ENCODE data around the gene CTNS. TPM values are rescaled to one million over a fixed set of nuclear protein-coding genes. Genes with fewer than 3 reads are reported as not detected.

The CTNS gene
- total and polyA plus RNA-seq, 2 experiments from 2014 or later, result 26.0 to 28.1 TPM

- no peak overlapping the region for H3K27ac ChIP-seq
- no peaks in the 10 kb centered on the region for H3K27me3 ChIP-seq
- WGBS (ENCODE audit: low lambda C conversion rate, missing lambda C conversion rate), result 55% methylated on average over 15 of the region's 16 CpGs
- H3K9me2 ChIP-seq (replicated peaks; ENCODE audit: insufficient read depth), result no peaks in the 10 kb centered on the region
- no peak overlapping the region for H2AFZ ChIP-seq
- H3K4me3 ChIP-seq, result no peak overlapping the region
- no peaks in the 10 kb centered on the region for H3K4me1 ChIP-seq (ENCODE audit: insufficient read depth)
- H3K9me3 ChIP-seq (ENCODE audit: low read depth), result no peaks in the 10 kb centered on the region
- no peaks in the 10 kb centered on the region for H3K79me2 ChIP-seq
- no peak overlapping the region for H3K4me2 ChIP-seq
- TF ChIP-seq EZH2phosphoT487 (IDR thresholded peaks at IDR 0.05; ENCODE audit: low read depth, severe bottlenecking, unreplicated experiment) (no peak), EZH2 (IDR thresholded peaks at IDR 0.05; ENCODE audit: borderline replicate concordance) (no peak), CTCF (IDR thresholded peaks at IDR 0.05; ENCODE audit: poor library complexity) (no peak)
- H3K36me3 ChIP-seq (replicated peaks; ENCODE audit: insufficient read depth, low read depth), result no peaks in the 10 kb centered on the region
- no peaks in the 10 kb centered on the region for H4K20me1 ChIP-seq (ENCODE audit: insufficient read depth, poor library complexity, severe bottlenecking)
- no peak for DNase-seq (ENCODE audit: low spot score)
Measured at GRCh38 chr17:3678095-3678820, 41.7 kb downstream of the CTNS start.

- Histone ChIP-seq H3K79me2 (no peaks in the 10 kb centered on the region), H3K4me3 (no peak overlapping the region), H3K36me3 (replicated peaks; ENCODE audit: insufficient read depth, low read depth) (no peaks in the 10 kb centered on the region), H3K4me1 (ENCODE audit: insufficient read depth) (no peaks in the 10 kb centered on the region), H3K9me2 (replicated peaks; ENCODE audit: insufficient read depth) (no peaks in the 10 kb centered on the region), H3K27ac (no peak overlapping the region), H3K4me2 (no peak overlapping the region), H2AFZ (no peak overlapping the region), H3K9me3 (ENCODE audit: low read depth) (no peaks in the 10 kb centered on the region), H3K27me3 (no peaks in the 10 kb centered on the region), H4K20me1 (ENCODE audit: insufficient read depth, poor library complexity, severe bottlenecking) (no peaks in the 10 kb centered on the region)
- TF ChIP-seq CTCF (IDR thresholded peaks at IDR 0.05; ENCODE audit: poor library complexity) (no peak), EZH2phosphoT487 (IDR thresholded peaks at IDR 0.05; ENCODE audit: low read depth, severe bottlenecking, unreplicated experiment) (no peak), EZH2 (IDR thresholded peaks at IDR 0.05; ENCODE audit: borderline replicate concordance) (no peak)
- no peak for DNase-seq (ENCODE audit: low spot score)
- WGBS (ENCODE audit: low lambda C conversion rate, missing lambda C conversion rate), result 92% methylated on average over 27 of the region's 27 CpGs
Measured at GRCh38 chr17:3678821-3679530, 42.4 kb downstream of the CTNS start.

- Histone ChIP-seq H3K9me2 (replicated peaks; ENCODE audit: insufficient read depth) (no peaks in the 10 kb centered on the region), H3K79me2 (no peaks in the 10 kb centered on the region), H3K9me3 (ENCODE audit: low read depth) (no peaks in the 10 kb centered on the region), H3K4me2 (no peak overlapping the region), H3K27me3 (no peaks in the 10 kb centered on the region), H3K27ac (no peak overlapping the region), H2AFZ (no peak overlapping the region), H3K4me1 (ENCODE audit: insufficient read depth) (no peaks in the 10 kb centered on the region), H4K20me1 (ENCODE audit: insufficient read depth, poor library complexity, severe bottlenecking) (no peaks in the 10 kb centered on the region), H3K36me3 (replicated peaks; ENCODE audit: insufficient read depth, low read depth) (no peaks in the 10 kb centered on the region), H3K4me3 (no peak overlapping the region)
- no peak for DNase-seq (ENCODE audit: low spot score)
- no peak for TF ChIP-seq CTCF (IDR thresholded peaks at IDR 0.05; ENCODE audit: poor library complexity)
- TF ChIP-seq EZH2phosphoT487 (IDR thresholded peaks at IDR 0.05; ENCODE audit: low read depth, severe bottlenecking, unreplicated experiment), result no peak
- TF ChIP-seq EZH2 (IDR thresholded peaks at IDR 0.05; ENCODE audit: borderline replicate concordance), result no peak
- 87% methylated on average over 14 of the region's 20 CpGs for WGBS (ENCODE audit: low lambda C conversion rate, missing lambda C conversion rate)
Measured at GRCh38 chr17:3679531-3680126, 43.1 kb downstream of the CTNS start.
